ENCODE results near the gene LAMA3.

LAMA3 gene

GRCh38 chr18:23835091-23835490, 145.8 kb downstream of the LAMA3 start:
- Histone ChIP-seq H3K4me3 (ENCODE audit: low read length, poor library complexity, severe bottlenecking) (no peak overlapping the region), H3K79me2 (ENCODE audit: insufficient read depth, low read length) (no peaks in the 10 kb centered on the region), H3K27me3 (ENCODE audit: insufficient read depth, low read length, poor library complexity, severe bottlenecking) (no peaks in the 10 kb centered on the region), H2AFZ (ENCODE audit: low read length) (no peak overlapping the region), H3K9me2 (replicated peaks; ENCODE audit: low read depth, low read length) (no peaks in the 10 kb centered on the region), H3F3A (ENCODE audit: low read depth) (no peaks in the 10 kb centered on the region), H3K9ac (ENCODE audit: low read depth, low read length, poor library complexity, severe bottlenecking) (no peak overlapping the region), H4K20me1 (ENCODE audit: insufficient read depth, low read length, poor library complexity, severe bottlenecking) (no peaks in the 10 kb centered on the region), H3K4me2 (ENCODE audit: low read depth, low read length, poor library complexity, severe bottlenecking) (no peak overlapping the region), H3K9me3 (ENCODE audit: insufficient read depth, low read depth, low read length) (no peaks in the 10 kb centered on the region), H3K4me1 (ENCODE audit: insufficient read depth, low read length, poor library complexity, severe bottlenecking) (peaks cover 29% of the 10 kb centered on the region), H3K36me3 (ENCODE audit: insufficient read depth, low read length) (no peaks in the 10 kb centered on the region)
- no peak for TF ChIP-seq CTCF (conservative IDR thresholded peaks at IDR 0.05; ENCODE audit: low read length)
- TF ChIP-seq EZH2phosphoT487 (IDR thresholded peaks at IDR 0.05; ENCODE audit: borderline replicate concordance), result no peak

GRCh38 chr18:23835506-23835905, 146.3 kb downstream of the LAMA3 start:
- H3K4me3 ChIP-seq (ENCODE audit: low read length, poor library complexity, severe bottlenecking), result no peak overlapping the region
- no peaks in the 10 kb centered on the region for H4K20me1 ChIP-seq (ENCODE audit: insufficient read depth, low read length, poor library complexity, severe bottlenecking)
- H3K9ac ChIP-seq (ENCODE audit: low read depth, low read length, poor library complexity, severe bottlenecking), result no peak overlapping the region
- H3K27me3 ChIP-seq (ENCODE audit: insufficient read depth, low read length, poor library complexity, severe bottlenecking), result no peaks in the 10 kb centered on the region
- H3K36me3 ChIP-seq (ENCODE audit: insufficient read depth, low read length), result no peaks in the 10 kb centered on the region
- no peaks in the 10 kb centered on the region for H3K79me2 ChIP-seq (ENCODE audit: insufficient read depth, low read length)
- H2AFZ ChIP-seq (ENCODE audit: low read length), result no peak overlapping the region
- H3K9me2 ChIP-seq (replicated peaks; ENCODE audit: low read depth, low read length), result no peaks in the 10 kb centered on the region
- peaks cover 25% of the 10 kb centered on the region for H3K4me1 ChIP-seq (ENCODE audit: insufficient read depth, low read length, poor library complexity, severe bottlenecking)
- H3K9me3 ChIP-seq (ENCODE audit: insufficient read depth, low read depth, low read length), result no peaks in the 10 kb centered on the region
- no peak overlapping the region for H3K4me2 ChIP-seq (ENCODE audit: low read depth, low read length, poor library complexity, severe bottlenecking)
- H3F3A ChIP-seq (ENCODE audit: low read depth), result no peaks in the 10 kb centered on the region
- TF ChIP-seq CTCF (conservative IDR thresholded peaks at IDR 0.05; ENCODE audit: low read length) (no peak), EZH2phosphoT487 (IDR thresholded peaks at IDR 0.05; ENCODE audit: borderline replicate concordance) (no peak)

- no peaks in the 10 kb centered on the region for H3K79me2 ChIP-seq (ENCODE audit: insufficient read depth, low read length)
- no peaks in the 10 kb centered on the region for H3F3A ChIP-seq (ENCODE audit: low read depth)
- no peaks in the 10 kb centered on the region for H4K20me1 ChIP-seq (ENCODE audit: insufficient read depth, low read length, poor library complexity, severe bottlenecking)
- no peak overlapping the region for H3K4me3 ChIP-seq (ENCODE audit: low read length, poor library complexity, severe bottlenecking)
- no peaks in the 10 kb centered on the region for H3K27me3 ChIP-seq (ENCODE audit: insufficient read depth, low read length, poor library complexity, severe bottlenecking)
- H3K9ac ChIP-seq (ENCODE audit: low read depth, low read length, poor library complexity, severe bottlenecking), result no peak overlapping the region
- H3K4me2 ChIP-seq (ENCODE audit: low read depth, low read length, poor library complexity, severe bottlenecking), result no peak overlapping the region
- no peak overlapping the region; the same call in 1 of the 2 replicates for H2AFZ ChIP-seq (ENCODE audit: low read length)
- no peaks in the 10 kb centered on the region for H3K36me3 ChIP-seq (ENCODE audit: insufficient read depth, low read length)
- TF ChIP-seq EZH2phosphoT487 (IDR thresholded peaks at IDR 0.05; ENCODE audit: borderline replicate concordance) (no peak), CTCF (conservative IDR thresholded peaks at IDR 0.05; ENCODE audit: low read length) (no peak)
- H3K9me3 ChIP-seq (ENCODE audit: insufficient read depth, low read depth, low read length), result no peaks in the 10 kb centered on the region
- H3K9me2 ChIP-seq (replicated peaks; ENCODE audit: low read depth, low read length), result no peaks in the 10 kb centered on the region
- peaks cover 17% of the 10 kb centered on the region for H3K4me1 ChIP-seq (ENCODE audit: insufficient read depth, low read length, poor library complexity, severe bottlenecking)
These were observed 148.3 kb downstream of the LAMA3 start for GRCh38 chr18:23837591-23837990.

All from Loucy (cell line).